ENCODE results near the gene CLDN22. TPM values are rescaled to one million over a fixed set of nuclear protein-coding genes. Genes with fewer than 3 reads are reported as not detected.

The CLDN22 gene
- total RNA-seq, 1 experiment from 2014 or later: not detected

DNA sequence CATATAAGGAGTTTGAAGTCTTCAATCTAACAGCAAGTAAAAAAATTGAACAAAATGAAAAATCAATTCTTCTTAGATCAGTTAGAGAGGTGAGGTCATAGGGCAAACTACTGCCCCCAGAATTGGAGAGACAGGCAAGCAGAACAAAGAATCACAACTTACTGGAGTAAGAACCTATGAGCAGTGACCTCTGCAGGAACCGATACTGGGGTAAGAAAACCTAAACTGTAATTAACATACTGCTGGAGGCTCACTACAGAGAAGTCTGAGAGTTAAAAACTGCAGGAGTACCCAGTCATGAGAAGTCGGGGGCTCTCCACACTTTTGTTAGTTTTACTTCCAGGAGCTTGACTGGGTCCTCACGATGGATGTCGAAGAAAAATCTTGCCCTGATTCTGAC lies 16.0 kb downstream of the CLDN22 start:
- DNase-seq (ENCODE audit: low spot score): no peak
- POLR2A ChIA-PET (ENCODE audit: low non-redundant PET): interaction anchor here (0.6 kb wide), 1 partner anchor 101 kb away, joined by 15 read pairs; no protein-coding TSS in a partner anchor
- H3K4me1 ChIP-seq (ENCODE audit: insufficient read depth, low read length, poor library complexity, severe bottlenecking): no peaks in the 10 kb centered on the region
- H3K9me3 ChIP-seq (ENCODE audit: low read depth, low read length, poor library complexity, severe bottlenecking): no peaks in the 10 kb centered on the region
- no peak for TF ChIP-seq EZH2 (IDR thresholded peaks at IDR 0.05; ENCODE audit: borderline replicate concordance, low read depth, low read length, poor library complexity, severe bottlenecking)
- TF ChIP-seq, protein P1, sequence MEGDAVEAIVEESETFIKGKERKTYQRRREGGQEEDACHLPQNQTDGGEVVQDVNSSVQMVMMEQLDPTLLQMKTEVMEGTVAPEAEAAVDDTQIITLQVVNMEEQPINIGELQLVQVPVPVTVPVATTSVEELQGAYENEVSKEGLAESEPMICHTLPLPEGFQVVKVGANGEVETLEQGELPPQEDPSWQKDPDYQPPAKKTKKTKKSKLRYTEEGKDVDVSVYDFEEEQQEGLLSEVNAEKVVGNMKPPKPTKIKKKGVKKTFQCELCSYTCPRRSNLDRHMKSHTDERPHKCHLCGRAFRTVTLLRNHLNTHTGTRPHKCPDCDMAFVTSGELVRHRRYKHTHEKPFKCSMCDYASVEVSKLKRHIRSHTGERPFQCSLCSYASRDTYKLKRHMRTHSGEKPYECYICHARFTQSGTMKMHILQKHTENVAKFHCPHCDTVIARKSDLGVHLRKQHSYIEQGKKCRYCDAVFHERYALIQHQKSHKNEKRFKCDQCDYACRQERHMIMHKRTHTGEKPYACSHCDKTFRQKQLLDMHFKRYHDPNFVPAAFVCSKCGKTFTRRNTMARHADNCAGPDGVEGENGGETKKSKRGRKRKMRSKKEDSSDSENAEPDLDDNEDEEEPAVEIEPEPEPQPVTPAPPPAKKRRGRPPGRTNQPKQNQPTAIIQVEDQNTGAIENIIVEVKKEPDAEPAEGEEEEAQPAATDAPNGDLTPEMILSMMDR (conservative IDR thresholded peaks at IDR 0.05; ENCODE audit: low read depth, low read length): no peak
- H3K36me3 ChIP-seq (ENCODE audit: insufficient read depth, low read length, poor library complexity, severe bottlenecking): peaks cover 8% of the 10 kb centered on the region
- intact Hi-C loops (cut with micrococcal nuclease; ENCODE audit: unreplicated experiment): no loop called here
- H3K27me3 ChIP-seq (replicated peaks; ENCODE audit: insufficient read depth, low read depth, low read length, poor library complexity): no peaks in the 10 kb centered on the region
- H3K4me3 ChIP-seq (ENCODE audit: low read depth, low read length, poor library complexity, severe bottlenecking): no peak overlapping the region
- no peak overlapping the region for H3K27ac ChIP-seq (ENCODE audit: low read depth, low read length, poor library complexity, severe bottlenecking)
- CTCF ChIA-PET: no interaction called here
- no TSS peak for BruUV-seq (replicated peaks)

DNA sequence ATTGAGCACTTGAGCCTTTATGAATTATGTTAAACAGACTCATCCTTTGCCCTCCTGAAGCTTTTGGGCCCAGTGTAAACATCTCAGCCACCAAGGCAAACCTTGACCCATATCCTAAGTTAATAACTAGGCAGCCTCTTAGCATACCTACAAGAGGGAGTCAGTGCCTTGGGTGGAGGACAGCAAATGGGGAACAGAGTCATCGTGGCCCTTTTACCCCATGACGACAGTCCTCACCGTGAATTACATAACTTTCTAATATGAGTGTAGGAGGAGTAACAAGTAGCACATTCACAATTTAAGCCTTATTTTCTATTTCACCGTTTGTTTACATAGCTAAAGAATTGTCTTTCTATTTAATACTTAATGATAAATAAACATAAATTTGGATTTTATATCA lies 16.8 kb downstream of the CLDN22 start:
- no peaks in the 10 kb centered on the region for H3K9me3 ChIP-seq (ENCODE audit: low read depth, low read length, poor library complexity, severe bottlenecking)
- H3K36me3 ChIP-seq (ENCODE audit: insufficient read depth, low read length, poor library complexity, severe bottlenecking): peaks cover 8% of the 10 kb centered on the region
- no peaks in the 10 kb centered on the region for H3K4me1 ChIP-seq (ENCODE audit: insufficient read depth, low read length, poor library complexity, severe bottlenecking)
- TF ChIP-seq, protein P1 (conservative IDR thresholded peaks at IDR 0.05; ENCODE audit: low read depth, low read length): no peak
- no peak for TF ChIP-seq EZH2 (IDR thresholded peaks at IDR 0.05; ENCODE audit: borderline replicate concordance, low read depth, low read length, poor library complexity, severe bottlenecking)
- H3K4me3 ChIP-seq (ENCODE audit: low read depth, low read length, poor library complexity, severe bottlenecking): no peak overlapping the region
- POLR2A ChIA-PET (ENCODE audit: low non-redundant PET): interaction anchor here (0.6 kb wide), 1 partner anchor 102 kb away, joined by 15 read pairs; no protein-coding TSS in a partner anchor
- no TSS peak for BruUV-seq (replicated peaks)
- intact Hi-C loops (cut with micrococcal nuclease; ENCODE audit: unreplicated experiment): no loop called here
- no peaks in the 10 kb centered on the region for H3K27me3 ChIP-seq (replicated peaks; ENCODE audit: insufficient read depth, low read depth, low read length, poor library complexity)
- H3K27ac ChIP-seq (ENCODE audit: low read depth, low read length, poor library complexity, severe bottlenecking): no peak overlapping the region
- CTCF ChIA-PET: no interaction called here
- DNase-seq (ENCODE audit: low spot score): no peak

DNA sequence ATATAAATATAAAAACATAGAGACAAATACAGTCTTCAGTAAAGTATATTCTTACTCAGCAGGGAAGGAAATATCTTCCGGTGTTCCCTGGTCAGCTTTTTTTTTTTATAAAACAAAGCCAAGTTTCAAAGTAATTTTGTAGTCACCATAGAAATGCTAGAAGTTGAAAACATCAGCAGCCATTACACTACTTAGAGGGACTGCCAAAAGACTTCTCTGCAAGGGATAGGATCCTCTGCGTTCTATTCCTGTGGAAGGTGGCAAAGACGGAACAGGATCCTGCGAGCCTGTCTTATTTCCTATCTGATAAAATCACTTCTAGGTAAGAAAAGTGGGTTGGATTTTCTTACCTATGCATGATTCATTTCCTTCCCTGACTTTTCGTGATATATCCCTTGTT lies 19.4 kb downstream of the CLDN22 start:
- DNase-seq (ENCODE audit: low spot score): no peak
- Histone ChIP-seq H3K36me3 (ENCODE audit: insufficient read depth, low read length, poor library complexity, severe bottlenecking) (peaks cover 16% of the 10 kb centered on the region), H3K4me3 (ENCODE audit: low read depth, low read length, poor library complexity, severe bottlenecking) (no peak overlapping the region), H3K27me3 (replicated peaks; ENCODE audit: insufficient read depth, low read depth, low read length, poor library complexity) (no peaks in the 10 kb centered on the region), H3K9me3 (ENCODE audit: low read depth, low read length, poor library complexity, severe bottlenecking) (no peaks in the 10 kb centered on the region), H3K27ac (ENCODE audit: low read depth, low read length, poor library complexity, severe bottlenecking) (no peak overlapping the region), H3K4me1 (ENCODE audit: insufficient read depth, low read length, poor library complexity, severe bottlenecking) (no peaks in the 10 kb centered on the region)
- no TSS peak for BruUV-seq (replicated peaks)
- intact Hi-C loops (cut with micrococcal nuclease; ENCODE audit: unreplicated experiment): no loop called here
- CTCF ChIA-PET: interaction anchor here (0.6 kb wide), 1 partner anchor 264 kb away, joined by 3 read pairs; no protein-coding TSS in a partner anchor
- POLR2A ChIA-PET (ENCODE audit: low non-redundant PET): no interaction called here
- TF ChIP-seq EZH2 (IDR thresholded peaks at IDR 0.05; ENCODE audit: borderline replicate concordance, low read depth, low read length, poor library complexity, severe bottlenecking): no peak
- TF ChIP-seq, protein P1 (conservative IDR thresholded peaks at IDR 0.05; ENCODE audit: low read depth, low read length): no peak
